Memory B cell (primary cell): ENCODE measurements around the gene MBTD1.

Experiments
- ATAC-seq: fragments of 150-1000 bp; cut with Tn5 transposase; 2 replicates; pipeline ENCODE4 v1.10.0; 2021; ENCODE audit warnings: low read depth, mild to moderate bottlenecking, moderate library complexity
- DNase-seq, 2 donors: peaks; one replicate each; pipeline ENCODE4 v3.0.0; 2022; ENCODE audit warnings: low spot score in 2 of 2
- H3K27ac Mint-ChIP-seq: one replicate; pipeline ENCODE4 v1.8.0; 2022; ENCODE audit warnings: mild to moderate bottlenecking, moderate library complexity, mixed read lengths
- H3K27me3 Mint-ChIP-seq: one replicate; pipeline ENCODE4 v1.8.0; 2022; ENCODE audit warnings: mixed read lengths
- H3K36me3 Mint-ChIP-seq: one replicate; pipeline ENCODE4 v1.8.0; 2022; ENCODE audit warnings: mild to moderate bottlenecking, mixed read lengths
- H3K4me1 Mint-ChIP-seq: one replicate; pipeline ENCODE4 v1.8.0; 2022; ENCODE audit warnings: mixed read lengths
- H3K4me3 Mint-ChIP-seq: one replicate; pipeline ENCODE4 v1.8.0; 2022; ENCODE audit warnings: mild to moderate bottlenecking, moderate library complexity, mixed read lengths
- H3K9me3 Mint-ChIP-seq: one replicate; pipeline ENCODE4 v1.8.0; 2022; ENCODE audit warnings: mixed read lengths

MBTD1 gene

GRCh38 chr17:51128076-51128475, 131.8 kb downstream of the MBTD1 start:
- ATAC-seq: peak; percentile 27
- Mint-ChIP-seq H3K27me3 (peaks cover 3% of the 10 kb centered on the region), H3K4me1 (no peaks in the 10 kb centered on the region), H3K9me3 (no peaks in the 10 kb centered on the region), H3K27ac (no peak overlapping the region), H3K36me3 (no peaks in the 10 kb centered on the region), H3K4me3 (no peak overlapping the region)
- DNase-seq: no peak
